GM18520 (cell line): ENCODE data around the gene NR6A1.

ENCODE experiments used
- ATAC-seq: cut with Tn5 transposase; IDR thresholded peaks from one replicate; pipeline ENCODE4 v1.9.1; 2021; ENCODE audit not compliant: unreplicated experiment

The NR6A1 gene

DNA sequence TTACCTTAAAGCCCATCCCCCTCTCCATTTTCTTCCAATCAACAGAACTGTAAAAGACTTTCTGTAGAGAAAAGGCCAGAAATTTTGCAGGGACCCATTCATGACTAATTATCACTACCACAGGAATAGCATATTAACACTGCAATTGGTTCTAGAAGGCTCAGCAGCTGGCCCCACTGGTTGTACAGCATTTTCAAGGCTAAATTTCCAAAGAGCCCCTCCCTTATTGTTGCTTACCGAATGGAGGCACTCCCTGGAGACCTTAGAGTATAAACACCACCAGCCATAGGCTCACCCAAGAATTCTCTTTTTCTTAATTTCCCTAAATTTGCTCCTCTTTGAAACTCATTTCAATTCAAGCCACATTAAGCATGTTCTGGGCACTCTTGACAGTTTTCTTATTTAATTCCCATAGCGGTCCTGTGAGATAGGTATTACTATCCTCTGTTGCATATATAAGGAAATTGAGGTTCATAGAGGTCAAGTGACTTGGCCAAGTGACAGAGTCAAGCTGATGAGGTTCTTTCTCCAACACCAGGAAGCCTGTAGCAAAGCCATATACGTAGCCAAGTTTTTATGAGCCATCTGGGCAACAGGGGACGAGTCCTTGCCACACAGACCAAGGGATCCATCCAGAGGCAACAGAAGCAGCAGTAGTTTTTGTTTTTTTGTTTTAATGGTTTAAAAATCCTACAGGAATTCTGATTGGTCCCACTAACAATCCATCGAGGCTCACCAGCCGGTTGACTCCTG, 180.0 kb downstream of the NR6A1 start:
- ATAC-seq: no peak

DNA sequence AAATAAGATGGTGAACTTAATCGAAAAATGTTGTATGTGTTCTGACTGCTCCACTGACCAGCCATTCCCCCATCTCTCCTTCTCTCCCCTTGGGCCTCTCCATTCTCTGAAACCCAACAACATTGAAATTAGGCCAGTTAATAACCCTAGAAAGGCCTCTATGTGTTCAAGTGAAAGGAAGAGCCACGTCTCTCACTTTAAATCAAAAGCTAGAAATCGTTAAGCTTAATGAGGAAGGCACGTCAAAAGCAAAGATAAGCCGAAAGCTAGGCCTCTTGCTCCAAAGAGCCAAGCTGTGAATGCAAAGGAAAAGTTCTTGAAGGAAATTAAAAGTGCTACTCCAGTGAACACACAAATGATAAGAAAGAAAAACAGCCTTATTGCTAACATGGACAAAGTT, 186.5 kb downstream of the NR6A1 start:
- ATAC-seq: no peak

DNA sequence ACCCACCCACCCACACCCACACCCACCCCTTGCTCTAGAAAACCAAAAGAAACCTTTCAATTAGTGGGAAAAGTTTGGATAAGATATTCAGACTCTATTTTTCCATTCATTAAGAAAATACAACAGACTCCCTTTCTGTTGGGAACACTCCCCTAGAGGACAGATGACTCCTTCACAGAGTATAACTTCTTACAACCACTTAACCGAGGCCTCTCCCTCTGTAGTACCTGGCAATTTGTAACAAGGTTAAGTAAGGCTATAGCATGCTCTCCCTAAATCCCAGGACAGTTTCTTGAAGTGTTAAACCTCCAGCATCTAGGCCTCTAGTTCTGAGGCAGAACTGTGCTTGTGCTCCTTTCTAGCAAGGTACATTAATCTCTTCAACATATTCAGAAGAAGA, 188.0 kb downstream of the NR6A1 start:
- no peak for ATAC-seq

DNA sequence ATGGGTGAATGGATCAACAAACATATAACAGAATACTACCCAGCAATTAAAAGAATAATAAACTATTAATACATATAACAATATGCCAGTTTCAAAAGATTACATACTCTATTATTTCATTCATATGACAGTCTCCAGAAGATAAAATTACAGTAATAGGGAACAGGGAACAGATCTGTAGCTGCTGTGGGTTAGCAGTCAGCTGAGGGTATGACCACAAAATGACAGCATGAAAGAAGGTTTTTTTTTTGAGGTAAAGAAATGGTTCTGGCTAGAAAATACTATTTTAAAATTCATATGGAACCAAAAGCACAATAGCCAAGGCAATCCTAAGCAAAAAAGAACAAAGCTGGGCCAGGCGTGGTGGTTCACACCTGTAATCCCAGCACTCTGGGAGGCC, 190.9 kb downstream of the NR6A1 start:
- no peak for ATAC-seq

DNA sequence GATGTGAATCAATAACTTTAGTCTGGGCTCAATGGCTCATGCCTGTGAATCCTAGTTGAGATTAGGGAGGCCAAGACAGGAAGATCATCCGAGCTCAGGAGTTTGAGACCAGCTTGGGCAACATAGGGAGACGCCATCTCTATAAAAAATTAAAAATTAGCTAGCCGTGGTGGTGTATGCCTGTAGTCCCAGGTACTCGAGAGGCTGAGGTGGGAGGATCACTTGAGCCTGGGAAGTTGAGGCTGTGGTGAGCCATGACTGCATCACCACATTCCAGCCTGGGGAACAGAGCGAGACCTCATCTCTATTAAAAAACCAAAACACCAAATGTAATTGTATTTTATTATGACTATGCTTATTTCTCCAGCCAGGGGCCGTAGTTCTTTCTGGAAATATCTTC, 194.4 kb downstream of the NR6A1 start:
- ATAC-seq: no peak

DNA sequence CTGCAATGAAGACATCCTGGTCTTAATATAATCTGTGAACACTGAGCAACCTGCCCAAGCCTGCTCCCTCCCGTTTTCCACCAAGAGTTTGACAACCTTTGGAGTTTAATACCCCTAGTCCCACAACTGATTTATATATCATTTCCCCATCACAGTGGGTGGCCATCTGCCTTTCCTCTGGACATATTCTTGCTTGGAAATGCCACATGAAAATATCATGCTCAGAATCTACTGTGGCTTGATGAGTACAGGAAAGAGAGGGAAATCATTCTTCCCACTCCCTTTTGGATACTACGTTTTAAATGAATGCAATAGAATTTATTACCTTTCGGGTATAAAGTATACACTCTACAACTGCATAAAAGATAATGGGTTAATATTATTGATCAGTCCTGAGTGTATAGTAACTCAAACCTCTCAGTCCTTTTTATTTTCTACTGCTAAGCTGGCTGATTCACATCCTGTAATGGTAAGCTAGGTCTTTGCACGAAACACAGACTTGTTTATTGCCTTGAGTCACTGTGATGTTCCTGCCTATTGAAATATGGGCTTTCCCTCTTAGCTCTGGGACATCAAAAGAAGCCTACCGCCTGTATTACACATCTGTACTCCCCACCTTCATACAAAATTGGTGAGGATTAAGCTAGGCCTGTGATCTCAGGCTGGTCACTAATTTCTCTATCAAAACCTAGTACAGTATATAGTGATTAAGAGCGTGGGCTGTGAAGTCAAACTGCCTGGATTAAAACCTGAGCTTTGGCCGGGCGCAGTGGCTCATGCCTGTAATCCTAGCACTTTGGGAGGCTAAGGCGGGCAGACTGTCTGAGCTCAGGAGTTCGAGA, 196.4 kb downstream of the NR6A1 start:
- ATAC-seq: no peak

DNA sequence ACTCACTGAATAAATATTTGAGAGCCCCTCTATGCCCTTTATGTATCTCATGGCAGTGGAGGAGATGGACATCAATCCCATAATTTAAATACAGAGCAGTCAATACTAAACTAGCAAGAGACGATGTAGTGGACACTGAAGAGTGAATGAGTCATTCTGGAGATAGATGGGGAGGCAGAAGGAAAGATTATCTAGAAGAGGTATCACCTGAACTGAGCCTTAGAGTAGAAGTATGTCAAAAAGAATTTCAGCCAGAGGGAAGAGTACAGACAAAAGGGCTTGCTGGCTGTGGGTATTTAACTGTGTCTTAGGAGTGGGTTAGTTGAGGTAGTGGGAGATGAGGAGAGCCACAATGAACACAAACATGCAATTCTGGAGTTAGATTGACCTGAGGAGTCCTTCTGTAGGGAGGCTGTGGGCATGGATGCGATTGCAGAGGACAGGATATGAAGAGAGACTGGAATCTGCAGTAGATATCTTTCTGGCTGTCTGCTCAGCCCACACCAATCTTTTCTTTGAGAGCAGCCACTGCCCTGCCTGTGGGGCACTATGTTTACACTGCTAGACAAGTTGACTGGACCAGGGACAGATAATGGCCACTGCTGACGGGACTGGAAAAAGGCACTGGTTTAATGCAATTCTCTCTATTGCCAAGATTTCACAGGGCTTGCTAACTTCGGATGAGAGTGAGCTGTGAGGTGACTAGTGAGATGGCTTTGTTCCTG, 200.0 kb downstream of the NR6A1 start:
- ATAC-seq: no peak

DNA sequence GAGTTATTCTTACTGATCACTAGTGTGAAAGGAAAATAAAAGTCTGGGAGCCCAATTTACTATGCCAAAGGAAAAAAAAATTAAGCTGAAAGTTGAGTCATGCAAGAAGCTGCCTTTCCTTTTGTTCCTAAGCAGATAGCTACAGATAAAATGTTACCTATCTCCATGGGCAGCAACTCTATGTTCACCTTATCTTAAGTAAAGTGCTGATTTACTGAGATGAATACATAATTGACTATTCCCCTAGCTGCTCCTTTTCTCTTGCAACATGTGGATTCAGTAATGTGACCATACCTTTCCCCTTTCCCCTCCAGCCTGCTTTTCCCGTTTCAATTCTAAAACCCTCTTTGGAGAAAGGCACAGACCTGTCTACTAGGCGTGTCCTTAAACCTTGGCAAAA, 201.2 kb downstream of the NR6A1 start:
- ATAC-seq: no peak

DNA sequence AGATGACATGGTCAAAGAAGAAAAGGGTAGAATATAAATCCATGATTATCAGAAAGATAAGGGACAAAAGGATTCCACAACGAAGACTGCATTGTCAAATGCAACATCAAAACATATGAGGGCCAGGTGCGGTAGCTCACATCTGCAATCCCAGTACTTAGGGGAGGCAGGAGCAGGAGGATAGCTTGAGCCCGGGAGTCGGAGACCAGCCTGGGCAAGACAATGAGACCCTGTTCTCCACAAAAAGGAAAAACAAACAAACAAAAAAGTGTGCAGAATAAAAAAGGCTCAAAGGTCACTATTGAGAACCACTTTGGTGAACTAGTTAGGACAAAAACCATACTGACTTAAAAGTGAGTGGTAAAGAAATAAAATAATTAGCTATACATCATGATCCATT, 203.7 kb downstream of the NR6A1 start:
- ATAC-seq: no peak

DNA sequence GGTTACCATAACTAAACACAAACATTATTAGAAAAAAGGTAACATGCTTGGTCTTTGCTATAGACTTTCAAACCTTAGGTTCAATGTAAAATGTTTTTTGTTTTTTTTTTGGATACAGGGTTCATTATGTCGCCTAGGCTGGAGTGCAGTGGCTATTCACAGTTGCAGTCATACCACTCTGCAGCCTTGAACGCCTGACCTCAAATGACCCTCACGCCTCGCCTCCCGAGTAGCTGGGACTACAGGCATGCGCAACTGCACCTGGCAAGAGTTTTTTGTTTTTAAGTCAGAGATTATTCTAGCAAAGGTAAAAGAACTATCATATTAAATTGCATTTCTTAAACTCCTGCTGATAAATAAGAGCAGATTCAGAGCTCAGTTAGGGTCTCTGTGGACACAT, 208.8 kb downstream of the NR6A1 start:
- no peak for ATAC-seq

DNA sequence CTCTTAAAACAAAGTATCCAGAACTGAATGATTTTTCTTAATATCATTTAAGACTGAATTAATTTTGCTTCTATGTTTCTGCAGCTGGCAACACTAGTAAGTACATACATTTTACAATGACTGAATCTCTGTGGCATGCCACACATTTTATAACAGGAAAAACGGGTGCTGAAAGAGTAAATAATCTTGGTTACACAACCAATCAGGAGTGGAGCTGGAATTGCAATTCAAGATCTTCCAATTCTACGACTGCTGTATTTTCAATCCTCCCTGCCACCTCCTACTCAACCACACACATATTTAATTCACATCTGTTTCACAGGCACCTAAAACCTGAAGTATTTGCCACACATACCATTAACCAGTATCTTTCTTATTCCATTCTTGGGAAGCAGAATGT, 211.2 kb downstream of the NR6A1 start:
- no peak for ATAC-seq

DNA sequence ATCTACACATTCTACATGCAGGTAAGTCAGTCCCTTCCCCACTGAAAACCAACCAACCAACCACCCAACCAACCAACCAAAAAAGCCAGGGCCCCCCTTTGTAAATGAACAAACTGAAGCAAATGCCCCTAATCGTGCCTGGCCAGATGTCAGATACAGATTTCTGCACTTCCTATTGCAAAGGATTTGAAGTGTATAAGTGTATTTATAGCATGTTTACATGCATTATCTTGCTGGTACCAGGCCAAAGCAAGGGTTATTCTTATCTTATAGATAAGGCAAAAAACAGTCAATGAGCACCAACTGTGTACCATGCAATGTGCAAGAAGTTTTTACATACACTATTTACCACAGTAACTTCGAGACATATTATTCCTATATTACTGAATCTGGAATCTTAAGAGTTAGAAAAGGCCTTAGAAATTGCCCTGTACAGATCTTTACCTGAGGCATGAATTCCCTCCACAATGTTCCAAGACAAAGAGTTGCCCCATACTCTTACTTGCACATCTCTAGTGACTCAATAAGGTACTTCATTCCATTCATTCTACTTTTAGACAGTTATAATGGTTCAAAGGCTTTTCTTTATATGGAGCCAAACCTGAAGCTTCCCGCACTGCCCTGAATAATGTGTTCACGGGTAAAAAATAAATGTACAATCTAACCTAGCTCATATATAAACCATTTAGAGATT, 212.2 kb downstream of the NR6A1 start:
- ATAC-seq: no peak

DNA sequence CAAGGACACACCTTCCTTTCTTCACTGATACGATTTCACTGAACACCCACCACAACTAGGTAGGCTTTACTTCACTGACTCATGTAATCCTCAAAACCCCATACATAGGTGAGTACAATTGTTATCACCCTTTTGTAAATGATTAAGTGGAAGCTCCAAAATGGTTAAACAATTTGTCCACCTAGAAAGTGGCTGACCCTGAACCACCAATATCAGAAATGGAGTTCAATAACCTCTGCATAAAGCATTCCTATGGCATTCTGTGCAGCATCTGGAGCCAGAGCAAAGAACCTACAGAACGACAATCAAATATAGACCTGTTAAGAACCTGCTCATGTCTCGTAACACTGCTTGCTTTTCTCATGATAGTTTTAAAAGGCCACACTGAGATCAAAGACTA, 213.2 kb downstream of the NR6A1 start:
- ATAC-seq: no peak

DNA sequence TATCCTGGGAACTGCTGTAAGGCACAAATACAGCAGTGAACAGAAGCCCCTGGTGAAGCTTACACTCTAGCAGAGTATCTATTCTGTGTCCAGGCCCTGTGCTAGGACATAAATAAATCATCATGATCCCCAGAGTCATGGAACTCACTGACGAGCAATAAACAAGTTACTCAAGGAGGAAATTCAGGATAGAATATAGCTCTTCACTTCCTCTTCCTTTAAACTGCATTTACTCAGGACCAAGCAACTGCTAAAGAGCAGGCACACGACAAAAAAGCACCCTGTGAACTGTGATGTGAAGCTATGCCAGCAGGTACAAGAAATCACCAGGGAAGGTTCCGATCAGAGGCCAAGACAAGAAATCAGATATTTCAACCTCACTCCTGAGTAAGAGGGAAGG, 216.1 kb downstream of the NR6A1 start:
- no peak for ATAC-seq

DNA sequence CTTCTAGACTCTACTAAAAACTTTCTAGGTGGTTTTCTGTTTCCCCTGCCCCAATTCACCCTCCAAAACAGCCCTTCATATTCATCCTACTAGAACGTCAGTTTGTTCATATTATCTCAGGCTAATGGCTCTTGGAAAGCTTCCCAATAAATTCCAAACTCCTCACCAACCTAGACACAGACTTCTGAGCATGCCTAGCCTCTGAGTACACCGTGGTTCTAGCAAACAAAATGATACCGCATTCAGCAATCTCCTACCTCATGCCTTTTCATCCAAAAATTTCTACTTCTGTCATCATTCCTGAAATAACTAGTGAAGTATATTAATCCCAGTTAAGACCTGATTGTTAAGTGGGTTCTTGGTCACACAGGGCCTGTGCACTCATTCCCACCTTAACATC, 217.4 kb downstream of the NR6A1 start:
- ATAC-seq: no peak

DNA sequence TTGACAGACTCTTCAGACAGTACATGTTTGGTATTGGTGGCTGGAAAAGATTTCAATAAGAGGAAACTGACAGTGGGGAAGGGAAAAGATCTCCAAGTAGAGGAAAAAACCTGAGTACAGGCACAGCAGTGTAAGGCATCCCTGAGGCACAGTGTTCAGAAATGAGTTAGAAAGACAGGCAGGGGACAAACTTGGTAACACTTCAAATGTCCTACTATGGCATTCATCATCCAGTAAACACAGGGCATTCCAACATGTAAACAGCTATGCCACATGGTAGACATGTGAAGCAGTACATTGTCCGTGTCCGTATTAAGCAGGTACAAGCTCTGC, 218.9 kb downstream of the NR6A1 start:
- no peak for ATAC-seq

DNA sequence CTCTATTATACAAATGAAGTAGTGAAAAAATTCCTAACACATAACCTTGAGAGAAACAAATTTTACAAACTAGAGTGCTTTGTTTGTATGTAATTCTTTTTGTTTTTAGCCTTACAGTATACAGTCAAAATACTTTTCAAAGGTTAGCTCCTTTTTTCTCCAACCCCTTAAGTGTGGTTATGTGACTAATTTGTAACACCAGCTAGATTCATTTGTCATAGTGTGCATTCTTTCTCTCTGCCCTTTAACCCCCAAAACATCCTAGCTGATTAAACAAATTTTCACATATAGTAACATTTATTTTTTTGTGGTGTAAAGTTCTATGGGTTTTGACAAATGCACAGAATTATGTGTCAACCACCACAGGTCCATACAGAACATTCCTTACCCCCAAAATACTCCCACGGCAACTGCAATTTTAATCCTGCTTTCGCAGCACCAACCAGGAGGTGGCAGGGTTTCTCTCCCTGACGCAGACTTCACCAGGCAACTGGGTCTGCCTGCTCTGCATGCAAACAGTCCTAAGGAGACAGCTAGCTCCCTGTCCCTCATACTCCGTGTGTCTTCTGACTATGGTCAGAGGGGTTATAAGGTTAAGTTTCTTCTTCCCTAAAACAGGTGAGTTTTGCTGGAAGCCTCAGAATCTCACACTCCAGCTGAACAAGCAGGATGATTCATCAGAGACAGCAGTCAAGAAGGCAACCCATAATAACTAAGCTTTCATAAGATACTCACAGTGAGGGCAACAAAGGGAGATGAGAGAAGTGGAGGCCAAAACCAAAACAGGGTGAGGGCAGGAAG, 219.4 kb downstream of the NR6A1 start:
- ATAC-seq: no peak

DNA sequence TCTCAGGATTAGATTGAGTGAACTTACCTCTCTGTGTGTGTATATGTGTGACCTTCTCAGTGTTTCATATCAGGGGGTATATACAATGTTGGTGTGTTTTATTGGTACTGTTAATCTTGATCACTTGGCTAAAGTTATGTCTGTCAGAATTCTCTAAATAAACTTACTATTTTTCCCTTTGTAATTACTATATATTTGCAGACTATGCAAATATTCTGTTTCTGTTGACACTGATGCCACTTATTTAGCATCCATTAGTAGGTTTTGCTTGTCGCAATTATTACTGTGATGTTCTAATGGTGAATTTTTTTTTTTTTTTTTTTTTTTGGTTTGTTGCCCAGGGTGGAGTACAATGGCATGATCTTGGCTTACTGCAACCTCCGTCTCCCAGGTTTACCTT, 221.0 kb downstream of the NR6A1 start:
- ATAC-seq: no peak

DNA sequence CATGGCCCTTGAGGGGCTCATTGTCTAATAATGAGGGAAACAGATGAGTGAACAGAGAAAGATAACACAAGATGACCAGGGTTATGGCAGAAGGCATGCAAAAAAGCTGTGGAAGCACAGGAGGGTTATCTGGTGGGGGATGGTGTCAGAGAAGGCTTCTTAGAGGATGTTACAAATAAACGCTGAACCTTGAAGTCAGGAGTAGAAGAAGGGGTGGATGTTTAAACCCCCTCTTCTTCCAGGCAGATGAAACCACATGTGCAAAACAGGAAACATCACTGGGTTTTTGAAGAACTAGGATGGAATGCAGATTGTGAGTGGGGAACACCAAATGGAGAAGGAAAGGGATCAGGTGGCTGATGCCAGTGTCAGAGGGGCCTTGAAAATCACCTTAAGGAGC, 222.1 kb downstream of the NR6A1 start:
- ATAC-seq: no peak

DNA sequence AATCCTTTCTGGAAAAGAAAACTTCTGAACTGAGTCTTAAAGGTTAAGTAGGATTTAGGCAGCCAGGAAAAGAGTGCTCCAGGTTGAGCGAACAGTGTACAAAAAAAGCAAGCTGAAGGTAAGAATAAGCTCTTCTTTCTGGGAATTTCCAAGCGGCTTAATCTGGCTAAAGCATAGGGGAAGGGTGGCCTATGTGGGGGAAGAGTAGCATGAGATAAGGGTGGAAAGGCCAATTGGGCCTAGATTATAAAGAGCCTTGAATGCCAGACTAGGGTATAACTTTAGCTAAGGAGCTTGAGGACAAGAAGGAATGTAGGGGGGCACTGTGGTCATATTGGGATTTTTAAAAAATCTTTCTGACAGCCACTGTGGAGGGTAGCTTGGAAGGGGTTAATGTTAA, 226.6 kb downstream of the NR6A1 start:
- no peak for ATAC-seq

DNA sequence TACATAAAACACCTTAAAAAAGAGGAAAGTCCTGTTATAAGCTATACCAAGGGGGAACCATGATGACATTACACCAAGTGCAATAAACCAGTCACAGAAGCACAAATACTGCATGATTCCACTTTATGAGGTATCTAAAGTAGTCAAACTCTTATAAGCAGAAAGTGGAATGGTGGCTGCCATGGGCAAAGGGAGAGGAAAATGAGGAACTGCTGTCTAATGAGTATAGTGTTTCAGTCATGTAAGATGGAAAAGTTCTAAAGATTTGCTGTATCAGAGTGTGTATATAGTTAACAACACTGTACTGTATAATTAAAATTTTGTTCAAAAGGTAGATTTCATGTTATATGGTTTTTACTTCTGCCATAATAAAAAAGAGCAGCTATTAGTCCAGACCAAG, 229.3 kb downstream of the NR6A1 start:
- ATAC-seq: no peak
